ENCODE results near the gene TMEM217.

Gene TMEM217

GRCh38 chr6:37243816-37244370, 14.1 kb downstream of the TMEM217 start:
- DNase-seq (ENCODE audit: low spot score) = no peak

GRCh38 chr6:37243131-37243815, 14.7 kb downstream of the TMEM217 start:
- no peak for DNase-seq (ENCODE audit: low spot score)

- no peak for DNase-seq (ENCODE audit: low spot score)
Measured at GRCh38 chr6:37242429-37243052, 15.4 kb downstream of the TMEM217 start.

- DNase-seq (ENCODE audit: low spot score) = no peak
Measured at GRCh38 chr6:37241775-37242428, 16.0 kb downstream of the TMEM217 start.

GRCh38 chr6:37241131-37241530, 16.8 kb downstream of the TMEM217 start:
- DNase-seq (ENCODE audit: low spot score) = no peak

GRCh38 chr6:37239950-37240713, 17.8 kb downstream of the TMEM217 start:
- peak; percentile 50 for DNase-seq (ENCODE audit: low spot score)

GRCh38 chr6:37239526-37239925, 18.4 kb downstream of the TMEM217 start:
- no peak for DNase-seq (ENCODE audit: low spot score)

- no peak for DNase-seq (ENCODE audit: low spot score)
Measured at GRCh38 chr6:37238381-37238780, 19.6 kb downstream of the TMEM217 start.

- no peak for DNase-seq (ENCODE audit: low spot score)
Measured at GRCh38 chr6:37237789-37238188, 20.2 kb downstream of the TMEM217 start.

- no peak for DNase-seq (ENCODE audit: low spot score)
Measured at GRCh38 chr6:37236921-37237320, 21.0 kb downstream of the TMEM217 start.

- no peak for DNase-seq (ENCODE audit: low spot score)
Measured at GRCh38 chr6:37233541-37233940, 24.4 kb downstream of the TMEM217 start.

- DNase-seq (ENCODE audit: low spot score) = no peak
Measured at GRCh38 chr6:37232430-37233017, 25.4 kb downstream of the TMEM217 start.

- no peak for DNase-seq (ENCODE audit: low spot score)
Measured at GRCh38 chr6:37230104-37230503, 27.8 kb downstream of the TMEM217 start.

GRCh38 chr6:37225350-37226169, 32.4 kb downstream of the TMEM217 start:
- DNase-seq (ENCODE audit: low spot score) = no peak

GRCh38 chr6:37222992-37223391, 35.0 kb downstream of the TMEM217 start:
- no peak for DNase-seq (ENCODE audit: low spot score)

GRCh38 chr6:37222125-37222967, 35.6 kb downstream of the TMEM217 start:
- no peak for DNase-seq (ENCODE audit: low spot score)

GRCh38 chr6:37221585-37222124, 36.3 kb downstream of the TMEM217 start:
- no peak for DNase-seq (ENCODE audit: low spot score)

- DNase-seq (ENCODE audit: low spot score) = no peak
Measured at GRCh38 chr6:37218511-37218910, 39.4 kb downstream of the TMEM217 start.

GRCh38 chr6:37218061-37218460, 39.9 kb downstream of the TMEM217 start:
- DNase-seq (ENCODE audit: low spot score) = no peak

GRCh38 chr6:37212268-37212667, 45.7 kb downstream of the TMEM217 start:
- no peak for DNase-seq (ENCODE audit: low spot score)
